ENCODE measurements around the gene RFC2. TPM values are rescaled to one million over a fixed set of nuclear protein-coding genes. Genes with fewer than 3 reads are reported as not detected.

RFC2 gene
- total RNA-seq, 2 donors from 2014 or later: 6.0 to 8.5 TPM

GRCh38 chr7:74290553-74290950 is 36.4 kb upstream of the RFC2 start:
- no peaks in the 10 kb centered on the region for H3K27me3 ChIP-seq
- H3K4me3 ChIP-seq: peak overlapping the region; percentile 85 to 95
- no peak for TF ChIP-seq CTCF (IDR thresholded peaks at IDR 0.05)
- H3K9me3 ChIP-seq: no peaks in the 10 kb centered on the region
- no peaks in the 10 kb centered on the region for H3K36me3 ChIP-seq
- no peak for DNase-seq (ENCODE audit: low spot score)
- peaks cover 0 to 49% of the 10 kb centered on the region in 2 donors for H3K4me1 ChIP-seq
- H3K27ac ChIP-seq: peak overlapping the region; percentile 41 to 87

GRCh38 chr7:74289659-74290552 is 35.7 kb upstream of the RFC2 start:
- H3K4me1 ChIP-seq: peaks cover 0 to 42% of the 10 kb centered on the region in 2 donors
- TF ChIP-seq CTCF (IDR thresholded peaks at IDR 0.05): no peak
- no peaks in the 10 kb centered on the region for H3K27me3 ChIP-seq
- no peak for DNase-seq (ENCODE audit: low spot score)
- H3K27ac ChIP-seq: peak overlapping the region; percentile 79 to 87
- peak overlapping the region; percentile 85 to 95 for H3K4me3 ChIP-seq
- H3K9me3 ChIP-seq: no peaks in the 10 kb centered on the region
- no peaks in the 10 kb centered on the region for H3K36me3 ChIP-seq

GRCh38 chr7:74289018-74289658 is 34.9 kb upstream of the RFC2 start, which contains the start of gene CLIP2:
Gene CLIP2 (plus strand): TSS chr7:74289407. CDS start chr7:74317547, 28,140 bp downstream.
- H3K27me3 ChIP-seq: no peaks in the 10 kb centered on the region
- peak within 1 kb of the TSS; percentile 79 to 87 for H3K27ac ChIP-seq
- peak; percentile 73 for DNase-seq (ENCODE audit: low spot score)
- H3K4me3 ChIP-seq: peak within 1 kb of the TSS; percentile 85 to 95
- no peaks in the 10 kb centered on the region for H3K9me3 ChIP-seq
- TF ChIP-seq CTCF (IDR thresholded peaks at IDR 0.05): no peak
- H3K4me1 ChIP-seq: peaks cover 0 to 35% of the 10 kb centered on the region in 2 donors
- H3K36me3 ChIP-seq: no peaks in the 10 kb centered on the region

GRCh38 chr7:74288034-74288881 is 34.1 kb upstream of the RFC2 start:
- Histone ChIP-seq H3K9me3 (no peaks in the 10 kb centered on the region), H3K27ac (peak overlapping the region; percentile 66 to 72), H3K4me1 (peaks cover 0 to 29% of the 10 kb centered on the region in 2 donors), H3K27me3 (no peaks in the 10 kb centered on the region), H3K36me3 (no peaks in the 10 kb centered on the region), H3K4me3 (peak overlapping the region in 1 of 2 donors; percentile 95)
- TF ChIP-seq CTCF (IDR thresholded peaks at IDR 0.05): no peak
- no peak for DNase-seq (ENCODE audit: low spot score)

- no peak overlapping the region for H3K4me3 ChIP-seq
- no peak overlapping the region for H3K27ac ChIP-seq
- no peaks in the 10 kb centered on the region for H3K9me3 ChIP-seq
- H3K4me1 ChIP-seq: peaks cover 0 to 29% of the 10 kb centered on the region in 2 donors
- H3K27me3 ChIP-seq: no peaks in the 10 kb centered on the region
- no peaks in the 10 kb centered on the region for H3K36me3 ChIP-seq
- no peak for DNase-seq (ENCODE audit: low spot score)
- TF ChIP-seq CTCF (IDR thresholded peaks at IDR 0.05): no peak
Measured at GRCh38 chr7:74287303-74288033, 33.3 kb upstream of the RFC2 start.
